Measurements from ENCODE around the gene GGT1.
A peak's percentile ranks its signal among the peaks of the same experiment; 100 is the strongest.
"Not testable (repeated sequence)": the region's sequence is repeated elsewhere in the genome, so short reads cannot be mapped to it uniquely, and the experiment has no call there.

Gene GGT1

DNA sequence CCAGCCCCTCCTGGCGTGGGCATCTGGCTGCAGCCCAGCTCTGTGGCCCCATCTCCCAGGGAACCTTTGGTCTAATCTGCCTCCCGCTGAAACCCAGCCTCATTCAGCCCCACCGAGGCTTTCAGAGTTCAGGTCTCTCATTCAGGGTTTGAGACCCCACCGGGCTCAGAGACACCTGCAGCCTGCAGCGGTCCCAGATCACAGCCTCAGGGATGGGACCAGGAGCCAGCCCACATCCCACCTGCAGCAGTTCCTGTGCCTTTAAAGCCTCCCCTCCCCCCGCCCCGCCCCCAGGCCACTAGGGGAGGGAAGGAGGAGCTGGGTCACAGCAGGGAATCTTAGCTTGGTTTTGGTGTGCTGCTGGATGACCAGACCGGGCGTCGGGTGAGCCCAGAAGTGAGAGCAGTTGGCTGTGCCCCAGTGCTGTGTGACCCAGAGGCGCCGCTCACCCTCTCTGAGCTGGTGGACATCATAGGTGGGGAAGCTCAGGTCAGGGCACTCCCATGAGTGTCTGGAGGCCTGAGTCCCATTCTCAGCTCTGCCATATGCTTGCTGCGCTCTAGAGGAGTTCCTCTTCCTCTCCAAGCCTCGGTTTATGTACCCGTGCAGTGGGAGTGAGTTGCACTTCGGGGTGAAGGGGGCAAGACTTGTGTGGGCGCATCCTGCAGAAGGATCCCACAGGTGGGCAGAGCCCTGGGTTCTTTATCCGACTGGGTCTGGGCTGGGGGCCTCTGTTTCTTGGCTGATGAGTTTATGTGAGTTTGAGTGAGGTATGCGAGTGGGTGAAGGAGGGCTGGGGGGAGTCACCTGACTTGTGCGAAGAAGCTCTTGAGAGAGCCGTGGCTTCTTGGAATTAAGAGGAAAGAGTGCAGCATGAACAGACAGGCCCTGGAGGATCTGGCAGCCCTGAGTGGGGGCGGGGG lies at the start of gene GGT1:
GGT1 (plus strand) TSS at position 347 of the 923 bp plus-strand sequence. CDS start 7,889 bp downstream, outside the sequence.
- DNase-seq (ENCODE audit: low read depth in 2 of 2) = not testable (repeated sequence)

DNA sequence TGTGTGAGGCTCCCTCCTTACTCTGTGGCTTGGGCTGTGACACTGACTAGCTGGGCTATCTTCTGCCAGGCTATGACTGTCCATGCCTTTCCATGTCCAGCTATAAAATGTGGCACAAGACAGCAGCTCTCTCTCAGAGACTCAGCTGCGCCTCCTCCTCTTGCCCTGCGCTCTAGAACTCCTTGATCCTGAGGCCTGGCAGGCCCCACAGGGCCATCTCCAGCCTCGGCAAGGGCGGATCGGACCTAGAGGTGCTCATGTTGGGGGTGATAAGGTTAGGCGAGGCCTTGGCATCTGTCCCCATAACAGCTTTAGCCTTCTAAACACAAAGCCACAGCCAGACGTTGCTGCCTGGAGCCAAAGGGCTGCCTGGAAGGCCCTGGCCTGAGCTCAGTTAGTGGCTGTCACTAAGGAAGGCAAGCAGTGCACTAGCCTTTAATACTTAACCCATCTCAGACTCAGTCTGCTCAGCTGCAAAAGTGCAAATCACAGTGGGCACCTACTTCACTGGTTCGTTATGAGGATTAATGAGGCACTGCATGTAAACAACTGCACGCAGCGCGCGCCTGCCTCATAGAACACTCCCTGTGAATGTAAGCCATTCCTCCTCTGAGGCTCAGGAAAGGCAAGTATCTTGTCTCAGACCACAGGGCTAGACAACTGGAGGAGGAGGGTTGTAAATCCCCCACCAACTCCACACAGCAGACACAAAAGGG lies 49.2 kb upstream of the GGT1 start:
- no peak for DNase-seq (ENCODE audit: low read depth in 2 of 2)

DNA sequence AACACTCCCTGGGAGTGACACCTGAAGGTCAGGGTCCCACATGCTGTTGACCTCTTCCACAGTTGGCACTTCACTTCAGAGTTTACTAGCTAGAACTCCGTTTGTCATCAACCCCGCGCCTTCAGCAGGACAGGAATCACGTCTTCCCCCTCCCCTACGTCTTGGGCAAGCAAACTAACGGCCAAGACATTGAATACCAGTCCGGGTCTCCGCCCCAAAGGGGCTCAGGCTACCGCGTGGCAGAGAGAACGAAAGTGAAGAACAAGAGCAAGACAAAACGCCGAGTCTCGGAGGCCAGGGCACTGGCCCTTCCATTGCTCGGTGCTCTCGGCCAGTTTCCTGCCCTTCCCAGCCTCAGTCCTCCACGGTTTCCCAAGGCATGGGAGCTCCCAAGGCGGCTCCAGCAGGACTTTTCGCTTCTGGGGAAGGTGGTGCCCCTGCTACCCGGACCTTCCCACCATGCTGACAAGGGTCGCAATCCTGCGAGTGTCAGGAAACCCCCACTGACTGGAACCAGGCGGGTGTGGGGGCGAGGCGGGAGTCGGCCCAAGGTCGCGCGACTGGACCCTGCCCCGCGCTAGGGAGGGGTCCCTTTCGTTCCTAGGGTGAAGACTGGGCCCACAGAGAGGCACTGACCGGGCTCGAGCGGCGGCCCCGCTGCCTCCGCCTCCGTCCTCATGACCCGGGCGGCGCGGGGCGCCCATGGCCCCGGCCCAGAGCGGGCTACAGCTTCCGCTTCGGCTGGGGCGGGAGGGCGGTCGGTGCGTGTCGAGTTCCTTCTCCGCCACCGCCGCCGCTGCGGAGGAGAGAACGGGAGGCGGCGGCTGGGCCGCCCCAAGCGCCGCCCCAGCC lies 48.5 kb upstream of the GGT1 start, which contains the start of gene GUCD1:
GUCD1 (minus strand) TSS at position 826 of the 852 bp plus-strand sequence; CDS start at position 679, 147 bp downstream.
- DNase-seq (ENCODE audit: low read depth in 2 of 2) = no peak

DNA sequence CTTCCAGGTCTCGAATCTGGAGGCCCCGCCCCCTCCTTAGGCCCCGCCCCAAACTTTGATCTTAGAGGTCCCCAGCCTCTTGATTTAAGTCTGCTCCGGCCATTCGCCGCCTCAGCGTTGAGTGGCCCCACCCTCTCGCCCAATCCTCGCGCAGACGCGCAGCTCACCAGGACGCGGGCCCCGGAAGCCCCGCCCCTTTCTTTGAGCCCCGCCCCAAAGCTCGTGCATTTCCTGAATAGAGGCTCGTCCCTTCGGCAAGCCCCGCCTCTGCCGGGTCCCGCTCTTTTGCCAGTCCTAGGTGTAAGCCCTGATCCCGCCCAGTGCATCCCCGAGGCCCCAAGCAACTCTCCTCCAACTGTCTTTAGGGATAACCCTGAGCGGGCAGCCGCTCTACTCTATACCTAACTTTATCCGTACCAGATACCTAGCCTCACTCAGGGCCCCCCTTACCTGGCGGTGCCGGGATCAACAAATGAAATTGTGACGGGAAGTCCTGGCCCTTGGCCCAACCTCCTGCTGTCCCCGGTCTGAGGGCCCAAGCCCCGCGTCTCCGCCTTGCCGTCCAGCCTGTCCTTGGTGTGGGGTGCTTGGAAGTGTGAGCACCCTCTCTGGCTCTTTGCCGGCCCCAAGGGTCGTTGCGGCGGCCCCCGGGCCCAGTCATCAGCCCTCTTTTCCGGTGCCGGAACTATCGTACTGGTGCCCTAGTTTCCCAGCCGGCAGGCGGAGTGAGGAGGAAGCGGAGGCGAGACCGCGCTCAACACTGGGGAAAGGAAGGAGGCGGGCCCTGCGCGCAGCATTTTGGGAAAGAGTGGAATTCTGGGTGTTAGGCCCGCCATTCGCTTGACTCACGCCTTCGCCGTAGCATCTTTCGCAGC lies 47.6 kb upstream of the GGT1 start, which contains the start of gene SNRPD3:
SNRPD3 (plus strand) TSS at position 835 of the 875 bp plus-strand sequence. CDS start 1,676 bp downstream, outside the sequence.
- DNase-seq (ENCODE audit: low read depth in 2 of 2) = peak; percentile 98

DNA sequence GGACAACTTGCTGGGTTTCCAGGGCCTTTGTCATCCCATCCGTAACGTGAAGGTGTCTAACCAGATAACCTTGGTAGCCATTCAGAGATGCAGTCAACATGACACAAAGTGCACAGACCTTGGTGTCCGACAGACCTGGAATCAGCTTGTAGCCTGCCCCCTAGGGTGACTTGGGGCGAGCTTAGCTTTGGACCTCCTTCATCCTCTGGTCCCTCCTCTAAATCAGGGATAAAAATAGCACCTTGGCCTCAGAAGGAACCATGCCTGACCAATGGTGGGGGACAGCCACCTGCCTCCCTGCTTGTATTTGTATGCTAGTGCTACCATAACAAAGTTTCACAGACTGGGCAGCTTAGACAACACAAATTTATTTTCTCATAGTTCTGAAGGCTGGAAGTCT lies 43.5 kb upstream of the GGT1 start:
- no peak for DNase-seq (ENCODE audit: low read depth in 2 of 2)

DNA sequence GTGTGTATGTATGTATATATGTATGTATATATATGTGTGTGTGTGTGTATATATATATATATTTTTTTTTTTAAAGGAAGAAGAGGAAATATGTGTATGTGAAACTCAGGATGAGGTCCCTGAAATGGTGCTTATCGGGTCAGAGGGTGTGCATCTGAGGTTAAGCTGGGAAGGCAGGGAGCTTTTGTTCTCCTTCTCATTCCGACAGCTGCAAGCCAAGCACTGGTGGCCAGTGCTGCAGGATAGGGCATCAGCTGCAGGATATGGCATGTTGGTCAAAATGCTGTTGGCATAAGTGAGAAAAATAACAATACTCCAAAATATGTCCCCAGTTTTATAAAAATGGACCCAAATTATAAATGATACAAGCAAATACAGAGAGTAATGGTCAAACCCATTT lies 39.7 kb upstream of the GGT1 start:
- no peak for DNase-seq (ENCODE audit: low read depth in 2 of 2)

DNA sequence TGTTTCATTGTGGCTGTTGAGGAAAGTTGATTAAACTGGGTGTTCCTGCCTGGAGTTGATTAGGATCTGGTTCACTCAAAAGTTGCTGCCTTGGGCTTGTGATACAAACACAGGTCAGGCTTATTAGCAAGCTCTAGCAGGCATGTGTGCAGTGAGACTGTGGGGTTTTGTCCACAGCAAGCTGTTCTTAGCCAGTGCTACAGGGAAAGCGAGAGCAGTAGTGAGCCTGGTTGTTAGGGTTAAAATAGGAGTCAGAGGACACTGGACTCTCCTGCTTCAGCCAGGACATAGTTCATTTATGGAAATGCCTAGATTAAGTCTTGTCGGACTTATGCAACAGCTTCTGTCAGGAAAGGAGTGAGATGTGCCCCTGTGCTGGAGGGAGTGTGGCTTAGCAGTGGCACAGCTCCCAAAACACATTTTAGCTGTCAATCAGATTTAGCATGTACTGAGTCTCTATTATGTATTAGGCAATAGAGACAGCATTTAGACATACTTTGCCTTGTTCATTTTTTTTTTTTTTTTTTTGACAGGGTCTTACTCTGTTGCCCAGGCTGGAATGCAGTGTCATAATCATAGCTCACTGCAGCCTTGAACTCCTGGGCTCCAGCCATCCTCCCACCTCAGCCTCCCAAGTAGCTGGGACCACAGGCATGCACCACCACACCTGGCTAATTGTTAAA lies 38.5 kb upstream of the GGT1 start:
- DNase-seq (ENCODE audit: low read depth in 2 of 2) = no peak

DNA sequence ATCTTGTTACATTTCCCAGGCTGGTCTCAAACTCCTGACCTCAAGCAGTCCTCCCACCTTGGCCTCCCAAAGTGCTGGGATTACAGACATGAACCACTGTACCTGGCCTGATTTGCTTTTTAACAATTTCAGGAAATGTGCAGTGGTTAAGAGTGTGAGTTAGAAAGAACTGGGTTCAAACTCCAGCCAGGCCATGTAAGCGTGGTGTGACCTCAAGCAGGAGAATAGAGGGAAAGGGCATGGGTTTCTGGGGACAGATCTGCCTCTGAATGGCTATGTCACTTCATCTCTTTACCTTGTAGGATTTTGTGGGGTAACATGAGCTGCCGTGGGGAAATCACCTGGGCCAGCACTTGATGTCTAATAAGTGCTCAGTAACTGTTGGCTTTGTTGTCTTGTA lies 37.9 kb upstream of the GGT1 start:
- no peak for DNase-seq (ENCODE audit: low read depth in 2 of 2)

DNA sequence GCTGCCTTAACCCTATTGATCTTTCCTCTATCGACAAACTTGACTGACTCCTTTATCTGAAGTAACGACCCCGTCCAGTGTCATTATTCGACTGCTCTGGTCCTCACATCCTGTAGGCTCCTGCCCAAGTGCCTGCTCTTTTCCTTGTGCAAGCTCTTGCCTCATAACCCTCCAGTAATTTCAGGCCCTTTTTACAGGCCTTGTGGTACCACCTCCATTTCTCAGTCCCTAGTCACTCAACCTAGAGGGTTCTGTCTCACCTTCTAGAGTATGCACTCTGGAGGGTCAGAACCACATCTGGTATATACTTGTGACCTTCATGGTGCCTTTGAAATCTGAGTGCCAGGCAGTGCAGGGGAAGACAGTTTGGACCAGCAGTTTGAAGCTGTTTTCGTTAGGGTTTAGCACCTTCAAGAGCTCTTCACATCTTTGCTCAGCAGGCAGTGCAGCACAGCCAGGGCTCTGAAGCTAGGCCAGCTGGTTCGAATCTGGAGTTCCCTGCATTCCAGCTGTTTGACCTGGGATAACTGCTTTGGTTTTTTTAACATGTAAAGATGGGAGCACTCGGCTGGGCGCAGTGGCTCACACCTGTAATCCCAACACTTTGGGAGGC lies 36.0 kb upstream of the GGT1 start:
- no peak for DNase-seq (ENCODE audit: low read depth in 2 of 2)

DNA sequence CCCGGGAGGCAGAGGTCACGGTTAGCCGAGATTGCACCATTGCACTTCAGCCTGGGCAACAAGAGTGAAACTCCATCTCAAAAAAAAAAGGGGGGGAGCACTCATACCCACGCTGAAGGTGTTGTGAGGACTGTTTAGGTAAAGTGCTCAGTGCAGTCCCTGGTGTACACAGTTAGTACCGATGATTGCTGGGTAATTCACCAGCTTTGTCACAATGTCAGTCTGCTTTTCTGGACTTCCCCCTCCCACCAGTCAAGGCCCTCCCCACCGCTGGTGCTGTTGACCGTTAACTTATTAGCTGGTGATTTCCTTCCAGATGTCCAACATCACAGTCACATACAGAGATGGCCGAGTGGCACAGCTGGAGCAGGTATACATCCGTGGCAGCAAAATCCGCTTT lies 35.3 kb upstream of the GGT1 start:
- no peak for DNase-seq (ENCODE audit: low read depth in 2 of 2)

DNA sequence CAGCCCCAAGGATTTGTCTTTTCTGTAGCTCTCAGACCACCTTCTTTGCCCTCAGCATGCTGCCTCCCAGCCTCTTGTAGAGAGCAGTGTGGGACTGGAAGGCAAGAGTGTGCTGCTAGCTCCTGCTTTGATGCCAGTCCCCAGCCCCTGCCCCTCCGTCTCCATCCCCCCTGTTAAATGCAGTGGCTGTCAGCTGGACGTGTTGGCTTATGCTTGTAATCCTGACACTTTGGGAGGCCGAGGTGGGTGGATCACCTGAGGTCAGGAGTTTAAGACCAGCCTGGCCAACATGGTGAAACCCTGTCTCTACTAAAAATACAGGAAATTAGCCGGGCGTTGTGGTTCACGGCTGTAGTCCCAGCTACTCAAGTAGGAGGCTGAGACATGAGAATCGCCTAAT lies 31.7 kb upstream of the GGT1 start:
- DNase-seq (ENCODE audit: low read depth in 2 of 2) = no peak

DNA sequence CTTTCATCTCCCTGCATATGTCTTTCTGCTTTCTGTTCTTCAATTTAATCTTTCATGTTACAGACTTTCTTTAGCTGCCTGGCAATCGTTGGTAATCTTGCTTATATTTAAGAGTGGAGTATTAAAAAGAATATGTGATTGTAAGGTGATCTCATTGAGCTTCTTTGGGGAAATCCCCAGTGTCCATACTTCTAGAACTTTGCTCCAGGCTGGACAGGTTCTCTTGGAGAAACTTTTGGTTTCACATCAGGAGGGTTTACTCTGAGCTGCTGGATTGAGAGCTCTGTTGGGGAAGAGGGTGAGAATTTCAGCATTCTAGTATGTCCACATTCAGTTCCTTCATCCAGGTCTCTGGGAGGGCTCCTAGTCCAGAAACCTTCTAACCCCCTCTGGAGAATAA lies 26.2 kb upstream of the GGT1 start:
- no peak for DNase-seq (ENCODE audit: low read depth in 2 of 2)

DNA sequence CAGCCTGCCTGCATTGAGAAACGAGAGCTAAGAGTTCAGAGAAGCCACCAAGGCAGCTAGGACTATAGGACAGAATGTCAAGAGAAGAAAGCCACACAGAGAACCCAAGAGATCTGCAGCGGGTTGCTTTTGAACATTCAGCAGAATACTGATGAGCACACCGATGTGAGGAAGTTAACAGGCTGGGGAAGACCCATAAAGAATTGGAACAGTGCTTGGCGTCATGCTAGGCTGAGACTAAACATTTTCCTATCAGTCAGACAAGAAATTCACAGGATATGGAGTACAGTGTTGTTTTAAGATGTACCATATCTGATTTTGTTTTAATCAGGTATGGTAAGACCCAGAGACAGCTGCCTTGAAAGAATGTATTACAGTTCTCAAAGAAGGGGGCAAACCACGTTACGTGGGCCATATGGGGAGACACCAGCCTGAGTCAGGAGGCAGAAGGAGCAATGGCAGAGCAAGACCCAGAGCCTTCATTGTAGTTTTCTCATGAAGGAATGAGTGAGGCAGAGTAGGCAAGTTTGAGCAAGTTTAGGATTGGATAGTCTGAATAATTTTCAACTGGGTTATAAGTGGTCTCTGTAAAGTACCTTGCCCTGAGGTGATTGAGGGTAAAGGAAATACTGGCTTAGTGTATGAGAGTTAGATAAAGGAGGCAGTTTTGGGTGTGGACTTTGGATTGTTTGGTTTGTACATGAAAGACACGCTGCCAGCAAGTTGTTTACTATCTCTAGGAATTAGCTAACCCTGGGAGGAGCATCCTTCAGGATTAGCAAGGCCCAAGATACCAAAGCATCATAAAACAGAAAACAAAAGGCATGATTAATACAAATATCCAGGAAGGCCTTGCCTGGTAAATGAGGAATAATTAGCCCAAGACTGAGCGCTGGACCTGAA lies 24.4 kb upstream of the GGT1 start:
- DNase-seq (ENCODE audit: low read depth in 2 of 2) = no peak

DNA sequence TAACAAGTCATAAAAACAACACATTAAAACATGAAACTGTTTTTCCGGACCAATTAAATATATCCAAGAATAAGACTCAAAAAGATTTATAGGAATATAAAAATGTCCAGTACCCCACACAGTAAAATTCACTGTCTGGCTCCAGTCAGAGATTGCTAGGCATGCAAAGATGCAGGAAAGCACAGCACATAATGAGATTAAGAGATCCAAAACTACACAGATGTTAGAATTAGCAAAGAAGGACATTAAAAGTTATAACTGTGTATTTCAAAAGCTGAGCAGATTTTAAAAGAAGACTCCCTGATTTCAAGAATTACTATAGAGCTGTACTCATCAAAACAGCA lies 23.8 kb upstream of the GGT1 start:
- no peak for DNase-seq (ENCODE audit: low read depth in 2 of 2)

DNA sequence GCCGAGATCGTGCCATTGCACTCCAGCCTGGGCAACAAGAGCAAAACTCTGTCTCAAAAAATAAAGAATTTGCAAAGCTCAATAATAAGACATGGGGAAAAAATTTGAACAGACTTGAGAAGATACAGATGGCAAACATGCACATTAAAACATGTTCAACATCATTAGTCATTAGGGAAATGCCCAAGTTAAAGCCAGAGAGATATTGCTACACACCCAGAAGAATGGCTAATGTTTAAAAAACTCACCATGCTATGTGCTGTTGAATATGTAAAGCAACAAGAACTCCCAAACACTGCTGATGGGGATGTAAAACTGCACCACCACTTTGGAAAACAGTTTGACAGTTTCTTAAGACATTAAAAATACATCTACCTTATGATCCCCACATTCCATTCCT lies 22.7 kb upstream of the GGT1 start:
- peak; percentile 45 to 48 for DNase-seq (ENCODE audit: low read depth in 2 of 2)

DNA sequence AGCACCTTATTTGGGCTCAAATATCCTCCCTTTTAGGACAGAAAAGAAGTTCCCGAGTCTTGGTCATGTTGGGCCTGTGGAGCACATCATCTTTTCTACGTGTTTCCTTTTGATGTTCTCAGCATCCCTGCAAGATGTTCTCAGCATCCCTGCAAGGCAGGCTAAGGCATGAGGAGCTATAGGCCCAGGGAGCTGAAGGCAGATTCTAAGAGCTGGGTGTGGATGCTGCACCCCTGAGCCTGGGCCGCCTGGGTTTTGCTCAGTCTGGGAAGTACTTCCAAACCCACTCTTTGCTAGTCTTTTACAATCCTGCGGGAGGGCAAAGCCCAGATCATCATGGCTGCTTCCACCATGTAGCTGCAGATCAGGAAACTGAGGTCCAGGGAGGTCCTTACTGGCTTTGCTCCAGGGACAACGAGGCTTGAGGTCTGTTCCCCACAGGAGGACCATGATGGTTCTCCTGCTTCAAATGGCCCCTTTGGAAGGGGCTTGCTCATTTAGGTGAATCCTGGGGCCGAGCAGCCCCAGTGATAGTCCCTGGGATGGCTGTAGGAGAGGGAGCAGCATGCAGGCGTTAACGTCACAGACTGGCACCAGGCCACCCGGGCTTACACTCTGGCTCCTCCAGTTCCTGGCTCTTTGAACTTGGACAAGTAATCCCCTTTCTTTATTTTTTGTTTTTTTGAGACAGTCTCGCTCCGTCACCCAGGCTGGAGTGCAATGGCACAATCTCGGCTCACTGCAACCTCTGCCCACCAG lies 20.8 kb upstream of the GGT1 start:
- no peak for DNase-seq (ENCODE audit: low read depth in 2 of 2)

DNA sequence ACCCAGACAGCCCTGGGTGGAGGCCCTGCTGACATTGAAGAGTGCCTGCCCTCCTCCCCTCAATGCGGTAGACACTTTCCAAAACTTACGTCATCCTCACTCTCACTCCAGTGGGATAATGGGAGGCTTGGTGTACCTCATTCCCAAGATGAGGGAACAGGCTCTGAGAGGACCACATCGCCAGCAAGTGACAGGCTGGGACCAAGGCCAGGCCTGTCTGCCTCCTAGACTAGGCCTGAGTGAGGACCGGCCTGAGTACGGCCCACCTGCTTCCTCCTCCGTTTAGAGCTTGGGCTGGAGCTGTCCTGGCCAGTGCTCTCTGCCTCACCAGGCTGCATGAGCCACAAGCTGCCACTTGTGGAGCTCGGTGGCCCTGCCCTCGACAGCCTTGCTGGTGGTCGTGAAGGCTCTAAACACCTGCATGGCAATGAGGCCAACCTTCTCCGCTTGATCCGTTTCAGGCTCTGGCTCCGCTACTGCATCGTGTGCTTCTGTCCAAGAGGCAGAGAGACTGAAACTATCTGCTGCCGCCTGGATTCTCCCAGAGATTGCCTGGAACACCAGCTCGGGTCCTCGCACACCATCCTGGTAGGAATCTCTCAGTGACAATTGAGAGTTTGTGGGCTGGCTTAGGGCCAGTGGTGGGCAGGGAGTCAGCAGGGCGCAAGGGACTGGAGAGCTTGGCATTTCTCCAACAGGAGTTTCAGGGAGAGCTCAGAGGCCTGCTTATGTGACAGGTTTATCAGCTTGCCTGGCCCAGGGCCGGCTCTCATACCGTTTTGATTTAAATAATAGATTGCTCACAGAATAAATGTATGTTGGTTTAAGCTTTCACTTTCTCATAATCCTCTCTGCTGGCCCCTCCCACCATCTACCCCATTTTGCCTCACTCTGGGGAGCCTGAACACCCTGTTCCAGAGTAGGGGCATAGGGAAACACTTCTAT lies 19.5 kb upstream of the GGT1 start:
- DNase-seq (ENCODE audit: low read depth in 2 of 2) = no peak

Measured in fibroblast of skin of left quadriceps (primary cell).